GM12878 (cell line): Measurements from ENCODE around the gene ZFHX2. TPM values are rescaled to one million over a fixed set of nuclear protein-coding genes. Genes with fewer than 3 reads are reported as not detected.

Experiments
- ATAC-seq: fragments of 200-7000 bp; cut with Tn5 transposase; 3 replicates; pipeline ENCODE4 v1.9.1; 2020; ENCODE audit warnings: mild to moderate bottlenecking, moderate library complexity
- BruUV-seq: library from RNA; stranded (reverse); fragments of 400-500 nt; replicated peaks from 2 replicates; lab custom pipeline; 2021; lab: Mats Ljungman, UMichigan
- CTCF ChIA-PET: fragments of 300-600 bp; sonication (Branson Sonifier 250); formaldehyde crosslinking; extraction: SDS; loops from one replicate; lab custom pipeline; 2021; ENCODE audit warnings: inconsistent platforms; lab: Yijun Ruan, JAX
- POLR2A ChIA-PET: fragments of 350-600 bp; formaldehyde crosslinking; extraction: SDS; loops from one replicate; lab custom pipeline; 2021; ENCODE audit warnings: inconsistent platforms; lab: Charles Lee
- RAD21 ChIA-PET: fragments of 300-600 bp; sonication (Branson Sonifier 250); formaldehyde crosslinking; loops from one replicate; lab custom pipeline; 2023; ENCODE audit warnings: antibody characterized with exemption; ENCODE audit not compliant: unreplicated experiment; lab: Charles Lee
- SMC1A ChIA-PET: fragments of 300-600 bp; sonication (Branson Sonifier 250); formaldehyde crosslinking; loops from one replicate; lab custom pipeline; 2023; ENCODE audit not compliant: unreplicated experiment, uncharacterized antibody; lab: Charles Lee
- DNase-seq: peaks from one replicate; pipeline ENCODE4 v3.0.0-alpha.2; 2011; ENCODE audit warnings: low read depth, low spot score
- FAIRE-seq: peaks from 3 replicates; lab custom pipeline; 2011; peaks lifted over from hg19 to GRCh38; lab: Jason Lieb, UNC
- H2AFZ ChIP-seq: 2 replicates; pipeline ENCODE4 v1.6.0; 2011; ENCODE audit warnings: low read depth, low read length, control low read depth; ENCODE audit not compliant: control insufficient read depth
- H3K27ac ChIP-seq: 2 replicates; pipeline ENCODE4 v1.5.1; 2011; ENCODE audit warnings: control low read depth; ENCODE audit not compliant: control insufficient read depth, insufficient read depth
- H3K27me3 ChIP-seq, 2 experiments: replicated peaks in 1 of 2; 2 replicates each; pipeline versions ENCODE4 v1.6.0 to v1.6.1; 2011; ENCODE audit warnings: low read length in 1 of 2; ENCODE audit not compliant: control insufficient read depth in 2 of 2, insufficient read depth in 2 of 2
- H3K36me3 ChIP-seq, 2 experiments: 2 replicates each; pipeline ENCODE4 v1.5.1; 2011; ENCODE audit warnings: low read length in 1 of 2; ENCODE audit not compliant: control insufficient read depth in 2 of 2, insufficient read depth in 2 of 2
- H3K4me1 ChIP-seq: 2 replicates; pipeline ENCODE4 v1.6.1; 2011; ENCODE audit warnings: mild to moderate bottlenecking, low read length, moderate library complexity, mixed read lengths; ENCODE audit not compliant: control insufficient read depth, insufficient read depth
- H3K4me2 ChIP-seq: 2 replicates; pipeline ENCODE4 v1.6.0; 2011; ENCODE audit warnings: control low read depth; ENCODE audit not compliant: control insufficient read depth, insufficient read depth
- H3K4me3 ChIP-seq: fragments of 200-600 bp; sonication (generic); 2 replicates; pipeline ENCODE4 v1.5.1; 2016
- H3K79me2 ChIP-seq: 2 replicates; pipeline ENCODE4 v1.6.0; 2011; ENCODE audit warnings: low read length; ENCODE audit not compliant: control insufficient read depth, insufficient read depth
- H3K9ac ChIP-seq: 2 replicates; pipeline ENCODE4 v1.8.0; 2011; ENCODE audit warnings: low read length, control low read depth, mixed read lengths; ENCODE audit not compliant: control insufficient read depth, insufficient read depth
- H3K9me3 ChIP-seq: replicated peaks from 3 replicates; pipeline ENCODE4 v1.5.1; 2011; ENCODE audit warnings: mild to moderate bottlenecking, low read length; ENCODE audit not compliant: control insufficient read depth, insufficient read depth
- H4K20me1 ChIP-seq: 2 replicates; pipeline ENCODE4 v1.6.0; 2011; ENCODE audit not compliant: control insufficient read depth, insufficient read depth
- BCL11A ChIP-seq: IDR thresholded peaks from 2 replicates; pipeline ENCODE4 v1.6.1; 2011; ENCODE audit warnings: low read depth, low read length
- BHLHE40 ChIP-seq, 2 experiments: fragments of 450-650 bp in 1 of 2; IDR thresholded peaks; 2 replicates each; pipeline ENCODE4 v1.6.1; 2011 to 2017; ENCODE audit warnings: low read depth in 2 of 2, borderline replicate concordance in 1 of 2, improper control_type of control experiment in 1 of 2, low read length in 1 of 2, mild to moderate bottlenecking in 1 of 2
- BMI1 ChIP-seq: fragments of 450-650 bp; IDR thresholded peaks from 2 replicates; pipeline ENCODE4 v1.6.1; 2016; ENCODE audit warnings: mild to moderate bottlenecking, moderate library complexity, borderline replicate concordance
- CBX5 ChIP-seq: sonication (generic); IDR thresholded peaks from 2 replicates; pipeline ENCODE4 v1.6.1; 2016; ENCODE audit warnings: low read depth, moderate library complexity, mild to moderate bottlenecking, inconsistent platforms
- GABPA ChIP-seq: IDR thresholded peaks from 2 replicates; pipeline ENCODE4 v1.6.1; 2014; ENCODE audit warnings: antibody characterized with exemption, low read depth, mild to moderate bottlenecking, inconsistent platforms
- IRF5 ChIP-seq: fragments of 450-650 bp; IDR thresholded peaks from 2 replicates; pipeline ENCODE4 v1.6.1; 2017; ENCODE audit warnings: borderline replicate concordance
- JUNB ChIP-seq: IDR thresholded peaks from 2 replicates; pipeline ENCODE4 v1.6.1; 2016; ENCODE audit warnings: antibody characterized with exemption, mild to moderate bottlenecking
- KAT2A ChIP-seq: conservative IDR thresholded peaks from 2 replicates; pipeline ENCODE4 v1.6.1; 2011; ENCODE audit warnings: low read depth, low read length; ENCODE audit not compliant: control insufficient read depth
- MTA3 ChIP-seq: IDR thresholded peaks from 2 replicates; pipeline ENCODE4 v1.6.1; 2012; ENCODE audit warnings: low read length, inconsistent platforms, borderline replicate concordance
- NRF1 ChIP-seq: conservative IDR thresholded peaks from 2 replicates; pipeline ENCODE4 v1.6.1; 2011; ENCODE audit warnings: mild to moderate bottlenecking, low read depth, low read length, improper control_type of control experiment
- PKNOX1 ChIP-seq: fragments of 450-650 bp; IDR thresholded peaks from 2 replicates; pipeline ENCODE4 v1.6.1; 2016; ENCODE audit warnings: mild to moderate bottlenecking
- POU2F2 ChIP-seq: IDR thresholded peaks from 3 replicates; pipeline ENCODE4 v1.6.1; 2011; ENCODE audit warnings: low read depth, mild to moderate bottlenecking, low read length, borderline replicate concordance
- RAD21 ChIP-seq: IDR thresholded peaks from 2 replicates; pipeline ENCODE4 v1.6.1; 2011; ENCODE audit warnings: mild to moderate bottlenecking, low read depth, low read length, moderate library complexity; ENCODE audit not compliant: insufficient read depth
- RB1 ChIP-seq: fragments of 450-650 bp; formaldehyde crosslinking; IDR thresholded peaks from 2 replicates; pipeline ENCODE4 v1.6.1; 2017; ENCODE audit warnings: mild to moderate bottlenecking, borderline replicate concordance
- SREBF1 ChIP-seq: IDR thresholded peaks from 2 replicates; pipeline ENCODE4 v1.6.1; 2012; ENCODE audit warnings: mild to moderate bottlenecking, low read length
- SUZ12 ChIP-seq: fragments of 200-600 bp; sonication (generic); IDR thresholded peaks from one replicate; pipeline ENCODE4 v1.6.1; 2018; ENCODE audit warnings: antibody characterized with exemption, mild to moderate bottlenecking; ENCODE audit not compliant: unreplicated experiment
- ZBED1 ChIP-seq: IDR thresholded peaks from 2 replicates; pipeline ENCODE4 v1.6.1; 2016; ENCODE audit warnings: borderline replicate concordance
- ZNF622 ChIP-seq: fragments of 450-650 bp; IDR thresholded peaks from 2 replicates; pipeline ENCODE4 v1.6.1; 2017; ENCODE audit warnings: mild to moderate bottlenecking, inconsistent platforms
- WGBS: methylation state at CpG from one replicate; pipeline ENCODE4 v1.1.6; 2016; ENCODE audit warnings: low lambda C conversion rate; ENCODE audit not compliant: insufficient replicate concordance, insufficient coverage; ENCODE audit errors: missing lambda C conversion rate; 5-methylcytosine and 5-hydroxymethylcytosine counted together
- in situ Hi-C: fragments of 300-500 bp; cut with MboI; formaldehyde crosslinking; loops from 9 replicates; pipeline ENCODE4 v1.14.3; 2018; ENCODE audit warnings: mixed read lengths
- intact Hi-C: fragments of 100-400 bp; cut with micrococcal nuclease; formaldehyde crosslinking; loops from one replicate; pipeline ENCODE4 v1.14.2; 2022; ENCODE audit not compliant: unreplicated experiment
- polyA plus RNA-seq, 11 experiments: library from polyadenylated mRNA; depleted of rRNA in 4 of 11; unstranded in 6 of 11; stranded (reverse) in 5 of 11; fragments of >200 nt; fragmentation: Nextera tagmentation in 4 of 11; fragmentation: Illumina TruSeq in 1 of 11; extraction: Ambion mirVana in 4 of 11; extraction: Trizol in 1 of 11; gene quantifications; 1 replicate in 1 of 11; 2 replicates in 10 of 11; pipeline versions ENCODE4 v1.2.1 to v1.2.3, GENCODE V29; 2011 to 2016; ENCODE audit warnings: inconsistent platforms in 2 of 11, missing spikeins in 2 of 11, low read depth in 1 of 11
- total RNA-seq, 4 experiments: library from RNA; depleted of rRNA in 3 of 4; stranded (reverse); fragments of >200 nt in 3 of 4; fragmentation: Illumina TruSeq in 1 of 4; extraction: Trizol in 1 of 4; gene quantifications; 2 replicates each; pipeline versions ENCODE4 v1.2.1 to v1.2.3, GENCODE V29; 2013 to 2021

Gene ZFHX2
- total and polyA plus RNA-seq, 10 of the 15 experiments (the other 5 are each of a cell fraction or from before 2014, with no cell fraction given), result 0.27 to 2.2 (median 0.55) TPM

GRCh38 chr14:23492618-23493272, 58.8 kb downstream of the ZFHX2 start:
- intact Hi-C loops (no loop called here), in situ Hi-C loops (no loop called here)
- no peaks in the 10 kb centered on the region for H4K20me1 ChIP-seq
- ChIA-PET POLR2A (no interaction called here), SMC1A (no interaction called here), CTCF (interaction anchor here (0.9 to 4.4 kb wide), 2 partner anchors 14 to 67 kb away, joined by 4 to 26 read pairs; no protein-coding TSS in a partner anchor), RAD21 (no interaction called here)
- ATAC-seq (no peak), DNase-seq (no peak), FAIRE-seq (no peak)
- no TSS peak for BruUV-seq
- TF ChIP-seq JUNB (no peak), RB1 (no peak), SUZ12 (no peak), POU2F2 (no peak), PKNOX1 (no peak), GABPA (no peak)
- no peak overlapping the region for H2AFZ ChIP-seq
- no peaks in the 10 kb centered on the region for H3K27me3 ChIP-seq
- no peaks in the 10 kb centered on the region for H3K79me2 ChIP-seq
- H3K36me3 ChIP-seq, result no peaks in the 10 kb centered on the region; a peak in 1 of 4 replicates
- H3K9me3 ChIP-seq, result no peaks in the 10 kb centered on the region
- H3K4me2 ChIP-seq, result no peak overlapping the region
- H3K4me3 ChIP-seq, result no peak overlapping the region
- H3K27ac ChIP-seq, result no peak overlapping the region
- H3K4me1 ChIP-seq, result no peaks in the 10 kb centered on the region
- H3K9ac ChIP-seq, result no peak overlapping the region

GRCh38 chr14:23487216-23487615, 64.3 kb downstream of the ZFHX2 start:
- BruUV-seq, result no TSS peak
- Histone ChIP-seq H3K4me3 (no peak overlapping the region), H4K20me1 (no peaks in the 10 kb centered on the region), H3K27me3 (no peaks in the 10 kb centered on the region), H2AFZ (no peak overlapping the region), H3K9ac (no peak overlapping the region), H3K9me3 (no peaks in the 10 kb centered on the region), H3K4me1 (no peaks in the 10 kb centered on the region), H3K27ac (no peak overlapping the region), H3K79me2 (no peaks in the 10 kb centered on the region), H3K36me3 (peaks cover 0 to 4% of the 10 kb centered on the region in 2 experiments; a peak in 1 of 4 replicates), H3K4me2 (no peak overlapping the region)
- ChIA-PET CTCF (interaction anchor here (0.9 to 14.1 kb wide), 3 partner anchors 9 to 72 kb away, joined by 4 to 436 read pairs (median 13); partner anchors contain the start of gene THTPA), RAD21 (no interaction called here), SMC1A (no interaction called here), POLR2A (no interaction called here)
- ATAC-seq, result no peak
- in situ Hi-C loops (no loop called here), intact Hi-C loops (no loop called here)
- WGBS, result 98% methylated on average over 6 of the region's 7 CpGs
- DNase-seq, result no peak
- no peak for FAIRE-seq
- TF ChIP-seq SREBF1, result no peak
- no peak for TF ChIP-seq ZNF622
- no peak for TF ChIP-seq CBX5
- TF ChIP-seq BMI1, result no peak
- no peak for TF ChIP-seq ZBED1
- TF ChIP-seq BCL11A, result no peak
- no peak for TF ChIP-seq RAD21
- no peak for TF ChIP-seq MTA3
- TF ChIP-seq NRF1, result no peak
- TF ChIP-seq BHLHE40 (IDR thresholded peaks at IDR 0.05; ENCODE audit: borderline replicate concordance in 1 of 2, low read depth in 2 of 2, low read length in 1 of 2), result no peak
- TF ChIP-seq KAT2A, result no peak
- no peak for TF ChIP-seq IRF5
